B cell (primary cell): ENCODE measurements around the gene LYRM2.

Experiments
- EZH2 ChIP-seq: IDR thresholded peaks from 2 replicates; pipeline ENCODE4 v1.6.1; 2012; ENCODE audit warnings: borderline replicate concordance, low read depth, mild to moderate bottlenecking, moderate library complexity, low read length; ENCODE audit not compliant: insufficient read depth, poor library complexity, severe bottlenecking
- TF ChIP-seq, protein P1 (sequence below): fragments of 200-600 bp; IDR thresholded peaks from one replicate; pipeline ENCODE4 v1.8.0; 2022; ENCODE audit warnings: antibody characterized with exemption, mild to moderate bottlenecking

DNA sequence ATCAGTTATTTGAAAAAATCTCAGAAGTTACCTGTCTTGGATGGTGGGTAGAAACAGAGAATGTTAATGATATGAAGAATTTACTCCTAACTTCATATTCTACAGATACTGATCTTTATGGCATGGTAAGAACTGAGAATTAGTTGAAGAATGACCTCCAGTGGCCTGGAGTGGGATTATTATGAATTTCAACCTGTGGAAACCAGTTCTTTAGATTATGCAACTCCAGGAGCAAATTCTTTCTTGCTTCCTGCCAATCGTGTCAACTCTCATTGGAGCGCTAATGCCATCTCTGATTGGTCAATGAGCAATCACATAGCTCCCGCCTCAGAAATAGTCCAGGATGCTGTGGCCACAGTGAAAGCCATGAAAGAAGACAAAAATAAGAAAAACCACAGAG, 40.6 kb downstream of the LYRM2 start:
- TF ChIP-seq, protein P1, sequence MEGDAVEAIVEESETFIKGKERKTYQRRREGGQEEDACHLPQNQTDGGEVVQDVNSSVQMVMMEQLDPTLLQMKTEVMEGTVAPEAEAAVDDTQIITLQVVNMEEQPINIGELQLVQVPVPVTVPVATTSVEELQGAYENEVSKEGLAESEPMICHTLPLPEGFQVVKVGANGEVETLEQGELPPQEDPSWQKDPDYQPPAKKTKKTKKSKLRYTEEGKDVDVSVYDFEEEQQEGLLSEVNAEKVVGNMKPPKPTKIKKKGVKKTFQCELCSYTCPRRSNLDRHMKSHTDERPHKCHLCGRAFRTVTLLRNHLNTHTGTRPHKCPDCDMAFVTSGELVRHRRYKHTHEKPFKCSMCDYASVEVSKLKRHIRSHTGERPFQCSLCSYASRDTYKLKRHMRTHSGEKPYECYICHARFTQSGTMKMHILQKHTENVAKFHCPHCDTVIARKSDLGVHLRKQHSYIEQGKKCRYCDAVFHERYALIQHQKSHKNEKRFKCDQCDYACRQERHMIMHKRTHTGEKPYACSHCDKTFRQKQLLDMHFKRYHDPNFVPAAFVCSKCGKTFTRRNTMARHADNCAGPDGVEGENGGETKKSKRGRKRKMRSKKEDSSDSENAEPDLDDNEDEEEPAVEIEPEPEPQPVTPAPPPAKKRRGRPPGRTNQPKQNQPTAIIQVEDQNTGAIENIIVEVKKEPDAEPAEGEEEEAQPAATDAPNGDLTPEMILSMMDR = no peak
- TF ChIP-seq EZH2 = no peak
